Panc1 (cell line): Measurements from ENCODE around the gene RNF121. TPM values are rescaled to one million over a fixed set of nuclear protein-coding genes. Genes with fewer than 3 reads are reported as not detected.

Source experiments
- ATAC-seq: fragments of 200-7000 bp; cut with Tn5 transposase; 2 replicates; pipeline ENCODE4 v1.9.1; 2020; ENCODE audit warnings: mild to moderate bottlenecking, moderate library complexity
- BruUV-seq: library from RNA; stranded (reverse); fragments of 400-500 nt; replicated peaks from 2 replicates; lab custom pipeline; 2021; lab: Mats Ljungman, UMichigan
- CTCF ChIA-PET: fragments of 300-600 bp; sonication (Branson Sonifier 250); formaldehyde crosslinking; loops from one replicate; lab custom pipeline; 2022; ENCODE audit warnings: antibody characterized with exemption; lab: Charles Lee
- POLR2A ChIA-PET: fragments of 300-600 bp; sonication (Branson Sonifier 250); formaldehyde crosslinking; loops from one replicate; lab custom pipeline; 2022; ENCODE audit warnings: antibody characterized with exemption; lab: Charles Lee
- DNase-seq: peaks from one replicate; pipeline ENCODE4 v3.0.0-alpha.2; 2010; ENCODE audit warnings: low read depth, low spot score
- H3K27ac ChIP-seq: 2 replicates; pipeline ENCODE4 v1.5.1; 2011; ENCODE audit warnings: mild to moderate bottlenecking, low read length, inconsistent platforms
- H3K27me3 ChIP-seq: fragments of 200-500 bp; sonication (Bioruptor generic); 2 replicates; pipeline ENCODE4 v1.6.0; 2014; ENCODE audit warnings: low read length, inconsistent platforms; ENCODE audit not compliant: control insufficient read depth, insufficient read depth
- H3K36me3 ChIP-seq: fragments of 200-500 bp; sonication (Bioruptor generic); 2 replicates; pipeline ENCODE4 v1.5.1; 2014; ENCODE audit warnings: inconsistent platforms, mild to moderate bottlenecking, low read length, moderate library complexity; ENCODE audit not compliant: control insufficient read depth, insufficient read depth
- H3K4me1 ChIP-seq: 2 replicates; pipeline ENCODE4 v1.5.1; 2011; ENCODE audit warnings: inconsistent platforms, mild to moderate bottlenecking, low read length, moderate library complexity; ENCODE audit not compliant: control insufficient read depth, insufficient read depth
- H3K4me3 ChIP-seq, 2 experiments: 2 replicates each; pipeline ENCODE4 v1.5.1; 2011 to 2012; ENCODE audit warnings: low read depth in 2 of 2, low read length in 2 of 2, mild to moderate bottlenecking in 2 of 2, inconsistent platforms in 1 of 2, moderate library complexity in 1 of 2
- H3K9me3 ChIP-seq: fragments of 200-500 bp; sonication (Bioruptor generic); 2 replicates; pipeline ENCODE4 v1.5.1; 2014; ENCODE audit warnings: low read depth, mild to moderate bottlenecking, inconsistent platforms, low read length, moderate library complexity; ENCODE audit not compliant: control insufficient read depth, insufficient read depth
- CTCF ChIP-seq: fragments of 450-650 bp; IDR thresholded peaks from 2 replicates; pipeline ENCODE4 v1.5.1; 2017; ENCODE audit warnings: mild to moderate bottlenecking
- POLR2AphosphoS5 ChIP-seq: IDR thresholded peaks from 2 replicates; pipeline ENCODE4 v1.6.1; 2012; ENCODE audit warnings: mild to moderate bottlenecking, low read depth, low read length, moderate library complexity
- REST ChIP-seq, 2 experiments: IDR thresholded peaks; 2 replicates each; pipeline ENCODE4 v1.6.1; 2011 to 2012; ENCODE audit warnings: low read depth in 2 of 2, control low read depth in 1 of 2, low read length in 1 of 2, mild to moderate bottlenecking in 1 of 2, moderate library complexity in 1 of 2; ENCODE audit not compliant: insufficient read depth in 1 of 2
- SIN3A ChIP-seq: IDR thresholded peaks from 2 replicates; pipeline ENCODE4 v1.6.1; 2012; ENCODE audit warnings: low read depth, mild to moderate bottlenecking, low read length, moderate library complexity, borderline replicate concordance; ENCODE audit not compliant: insufficient read depth
- TCF7L2 ChIP-seq: IDR thresholded peaks from 2 replicates; pipeline ENCODE4 v1.6.1; 2011; ENCODE audit warnings: mild to moderate bottlenecking, low read depth, low read length, inconsistent platforms
- in situ Hi-C: cut with HindIII; loops from 2 replicates; pipeline ENCODE4 v1.10.0; 2016; ENCODE audit warnings: low sequenced_read_pairs, low pct_unique_long_range_greater_than_20kb
- intact Hi-C: fragments of 100-400 bp; cut with micrococcal nuclease; formaldehyde crosslinking; loops from one replicate; pipeline ENCODE4 v1.10.0; 2022; ENCODE audit not compliant: unreplicated experiment
- total RNA-seq: library from RNA; stranded (reverse); gene quantifications from one replicate; pipeline ENCODE4 v1.2.1, GENCODE V29; 2021; ENCODE audit not compliant: unreplicated experiment

The RNF121 gene
- total RNA-seq, 1 experiment from 2014 or later = 69.6 TPM

GRCh38 chr11:71999362-71999761, 70.5 kb downstream of the RNF121 start:
- TSS peak; percentile 20 for BruUV-seq
- ChIA-PET POLR2A (no interaction called here), CTCF (interaction anchor here (0.5 kb wide), 1 partner anchor 17 kb away, joined by 6 read pairs; no protein-coding TSS in a partner anchor)
- no peak for ATAC-seq
- DNase-seq = no peak
- peaks cover 2% of the 10 kb centered on the region; the same call in 1 of the 2 replicates for H3K36me3 ChIP-seq
- in situ Hi-C loops = no loop called here
- no peak for TF ChIP-seq POLR2AphosphoS5
- TF ChIP-seq TCF7L2 = no peak
- TF ChIP-seq REST (IDR thresholded peaks at IDR 0.05; ENCODE audit: insufficient read depth in 1 of 2, low read depth in 2 of 2, low read length in 1 of 2) = no peak
- no peak for TF ChIP-seq CTCF
- TF ChIP-seq SIN3A = no peak
- no peak overlapping the region for H3K4me3 ChIP-seq
- H3K4me1 ChIP-seq = no peaks in the 10 kb centered on the region
- no peaks in the 10 kb centered on the region for H3K9me3 ChIP-seq
- intact Hi-C loops = no loop called here
- no peak overlapping the region for H3K27ac ChIP-seq
- H3K27me3 ChIP-seq = no peaks in the 10 kb centered on the region

- ATAC-seq (no peak), DNase-seq (no peak)
- H3K9me3 ChIP-seq = no peaks in the 10 kb centered on the region
- BruUV-seq = no TSS peak
- H3K4me1 ChIP-seq = no peaks in the 10 kb centered on the region
- no peak for TF ChIP-seq TCF7L2
- TF ChIP-seq CTCF = no peak
- no peak for TF ChIP-seq REST (IDR thresholded peaks at IDR 0.05; ENCODE audit: insufficient read depth in 1 of 2, low read depth in 2 of 2, low read length in 1 of 2)
- no peak for TF ChIP-seq SIN3A
- TF ChIP-seq POLR2AphosphoS5 = no peak
- in situ Hi-C loops = no loop called here
- H3K27ac ChIP-seq = no peak overlapping the region
- intact Hi-C loops = no loop called here
- ChIA-PET CTCF (interaction anchor here (0.5 to 0.6 kb wide), 2 partner anchors 9 to 17 kb away, joined by 3 to 6 read pairs; no protein-coding TSS in a partner anchor), POLR2A (no interaction called here)
- no peaks in the 10 kb centered on the region for H3K27me3 ChIP-seq
- peaks cover 2% of the 10 kb centered on the region; the same call in 1 of the 2 replicates for H3K36me3 ChIP-seq
- no peak overlapping the region for H3K4me3 ChIP-seq
These were observed 71.0 kb downstream of the RNF121 start for GRCh38 chr11:71999798-72000197.
